ENCODE data around the gene RUFY3.
"Not testable (repeated sequence)": the region's sequence is repeated elsewhere in the genome, so short reads cannot be mapped to it uniquely, and the experiment has no call there.

Gene RUFY3

GRCh38 chr4:70721747-70722146 is at the start of gene RUFY3:
Gene RUFY3 (plus strand): TSS chr4:70721964. CDS start chr4:70722574, 610 bp downstream.
- DNase-seq = peak; percentile 84 to 98 (median 84)

GRCh38 chr4:70674191-70674590 is 47.6 kb upstream of the RUFY3 start:
- no peak for DNase-seq

GRCh38 chr4:70674731-70675130 is 47.0 kb upstream of the RUFY3 start:
- DNase-seq = no peak

- no peak for DNase-seq
Observed at GRCh38 chr4:70676554-70677090, 45.1 kb upstream of the RUFY3 start.

- DNase-seq = no peak
Observed at GRCh38 chr4:70678383-70678999, 43.3 kb upstream of the RUFY3 start.

- no peak for DNase-seq
Observed at GRCh38 chr4:70680934-70681333, 40.8 kb upstream of the RUFY3 start.

- DNase-seq = no peak
Observed at GRCh38 chr4:70681704-70682103, 40.1 kb upstream of the RUFY3 start.

GRCh38 chr4:70682142-70682541 is 39.6 kb upstream of the RUFY3 start:
- not testable (repeated sequence) for DNase-seq

GRCh38 chr4:70687392-70687791 is 34.4 kb upstream of the RUFY3 start:
- DNase-seq = no peak

GRCh38 chr4:70687821-70688794 is 33.7 kb upstream of the RUFY3 start, which contains the start of gene UTP3:
Gene UTP3 (plus strand): TSS chr4:70688532. CDS start chr4:70688678, 146 bp downstream.
- DNase-seq = peak; percentile 96 to 100 (median 99)

GRCh38 chr4:70688795-70689231 is 33.0 kb upstream of the RUFY3 start:
- peak in 1 of 3 experiments; percentile 37 for DNase-seq

- DNase-seq = no peak
Observed at GRCh38 chr4:70691661-70692060, 30.1 kb upstream of the RUFY3 start.

- DNase-seq = not testable (repeated sequence)
Observed at GRCh38 chr4:70694633-70695032, 27.1 kb upstream of the RUFY3 start.

- DNase-seq = not testable (repeated sequence)
Observed at GRCh38 chr4:70698435-70698834, 23.3 kb upstream of the RUFY3 start.

- DNase-seq = no peak
Observed at GRCh38 chr4:70700712-70701111, 21.1 kb upstream of the RUFY3 start.

GRCh38 chr4:70701271-70701670 is 20.5 kb upstream of the RUFY3 start:
- DNase-seq = peak in 1 of 3 experiments; percentile 2

GRCh38 chr4:70702592-70702991 is 19.2 kb upstream of the RUFY3 start:
- peak in 1 of 3 experiments; percentile 15 for DNase-seq

- DNase-seq = peak; percentile 78 to 91 (median 83)
Observed at GRCh38 chr4:70703619-70704214, 18.0 kb upstream of the RUFY3 start.

- peak; percentile 81 to 89 (median 87) for DNase-seq
Observed at GRCh38 chr4:70704215-70704930, 17.4 kb upstream of the RUFY3 start.

GRCh38 chr4:70704931-70705182 is 16.9 kb upstream of the RUFY3 start:
- peak in 2 of 3 experiments; percentile 68 to 82 for DNase-seq

- peak; percentile 80 to 91 (median 85) for DNase-seq
Observed at GRCh38 chr4:70705183-70706043, 16.4 kb upstream of the RUFY3 start.

Data from NCI-H1417 (cell line).